Heart right ventricle (tissue), 16 donors: ENCODE data around the gene CAMSAP1. TPM values are rescaled to one million over a fixed set of nuclear protein-coding genes. Genes with fewer than 3 reads are reported as not detected.

Experiments used
- ATAC-seq, 8 donors: fragments of 200-7000 bp; cut with Tn5 transposase; one replicate each; pipeline ENCODE4 v1.9.1; 2020; ENCODE audit warnings: mild to moderate bottlenecking in 8 of 8, moderate library complexity in 8 of 8, moderate number of reproducible peaks in 1 of 8
- DNase-seq, 2 donors: peaks; one replicate each; pipeline ENCODE4 v3.0.0-alpha.2; 2020
- H3K27ac ChIP-seq, 10 donors: fragments of 200-600 bp; sonication (generic) in 2 of 10; one replicate each; pipeline versions ENCODE4 v1.5.0 to v1.8.0; 2020 to 2022; ENCODE audit warnings: mild to moderate bottlenecking in 3 of 10
- H3K27me3 ChIP-seq, 7 donors: fragments of 200-600 bp; one replicate each; pipeline ENCODE4 v1.8.0; 2021 to 2022; ENCODE audit warnings: mild to moderate bottlenecking in 2 of 7
- H3K36me3 ChIP-seq, 9 donors: fragments of 200-600 bp; sonication (generic) in 1 of 9; one replicate each; pipeline versions ENCODE4 v1.5.0 to v1.8.0; 2020 to 2022; ENCODE audit warnings: mild to moderate bottlenecking in 2 of 9
- H3K4me1 ChIP-seq, 9 donors: fragments of 200-600 bp; sonication (generic) in 1 of 9; one replicate each; pipeline versions ENCODE4 v1.5.0 to v1.8.0; 2020 to 2022; ENCODE audit warnings: mild to moderate bottlenecking in 4 of 9
- H3K4me3 ChIP-seq, 10 donors: fragments of 200-600 bp; sonication (generic) in 2 of 10; one replicate each; pipeline versions ENCODE4 v1.5.0 to v1.8.0; 2020 to 2022; ENCODE audit warnings: mild to moderate bottlenecking in 7 of 10, moderate library complexity in 2 of 10
- H3K9me3 ChIP-seq, 11 donors: fragments of 200-600 bp in 10 of 11; sonication (generic) in 2 of 11; one replicate each; pipeline versions ENCODE4 v1.5.0 to v1.8.0; 2013 to 2022; ENCODE audit warnings: mild to moderate bottlenecking in 2 of 11, control low read depth in 1 of 11, moderate library complexity in 1 of 11
- WGBS, 2 donors: extraction: QIAGEN DNeasy Blood & Tissue Kit; methylation state at CpG; one replicate each; pipeline ENCODE4 v1.1.7; 2013; ENCODE audit warnings: inconsistent platforms in 1 of 2; 5-methylcytosine and 5-hydroxymethylcytosine counted together
- intact Hi-C, 10 donors: fragments of 100-400 bp; cut with DNase I; formaldehyde crosslinking; loops; one replicate each; pipeline versions ENCODE4 v1.11.1 to v1.14.2; 2022
- polyA plus RNA-seq, 2 donors: library from polyadenylated mRNA; stranded (reverse); fragments of 200-250 nt; gene quantifications; one replicate each; pipeline ENCODE4 v1.2.3, GENCODE V29; 2013
- total RNA-seq, 10 donors: library from RNA; stranded (reverse); fragmentation: NEBNext Ultra II Directional in 3 of 10; extraction: Animal tissue kit (Norgen Biotek cat#: 25700) in 3 of 10; gene quantifications; one replicate each; pipeline versions ENCODE4 v1.2.1 to v1.2.4, GENCODE V29; 2021 to 2023
- TF ChIP-seq, protein P1 (sequence below), 9 donors: fragments of 200-600 bp; sonication (generic) in 2 of 9; IDR thresholded peaks; one replicate each; pipeline versions ENCODE4 v1.5.0 to v1.8.0; 2021 to 2022; ENCODE audit warnings: antibody characterized with exemption in 9 of 9, mild to moderate bottlenecking in 5 of 9, moderate library complexity in 1 of 9
- donor health status: Arrhythmogenic right ventricular cardiomyopathy.
- donor health status: ischemic (EF 13 %, LVEDD 7.1; RV severe dilation, severe dysfunction).
- donor health status: healthy with polysubstance abuse.
- donor health status: DM: no; HTN: yes; CAD: no.
- donor health status: DM: no; HTN: no; CAD: no.
- donor health status: ischemic (EF 25% LVEDD 6.9; RV normal size, moderate dysfunction).
- donor health status: ischemic (EF 25% LVEDD 5.7; RV mildly dilated, moderate dysfunction).
- donor health status: healthy.
- donor health status: DM: yes; HTN: yes; CAD: no.
- donor health status: Ischemic cardiomyopathy.
- donor health status: ischemic (EF 35%, LVEDD 5.7; RV mildly dilated, moderate dysfunction).
- donor health status: nonischemic (EF 11% LVEDD 7.7; RV severe dilation, severe dysfunction).
- donor health status: DM: yes; HTN: yes; CAD: no.
- donor health status: PGD.
- donor health status: ischemic (EF 29% LVEDD 5.4; RV normal size, mild dysfunction).
- donor health status: nonischemic (EF 23%, LVEDD 6.1; RV moderate dilation, normal function).

Gene CAMSAP1
- total and polyA plus RNA-seq, 12 donors: 6.7 to 25.0 (median 19.4) TPM

DNA sequence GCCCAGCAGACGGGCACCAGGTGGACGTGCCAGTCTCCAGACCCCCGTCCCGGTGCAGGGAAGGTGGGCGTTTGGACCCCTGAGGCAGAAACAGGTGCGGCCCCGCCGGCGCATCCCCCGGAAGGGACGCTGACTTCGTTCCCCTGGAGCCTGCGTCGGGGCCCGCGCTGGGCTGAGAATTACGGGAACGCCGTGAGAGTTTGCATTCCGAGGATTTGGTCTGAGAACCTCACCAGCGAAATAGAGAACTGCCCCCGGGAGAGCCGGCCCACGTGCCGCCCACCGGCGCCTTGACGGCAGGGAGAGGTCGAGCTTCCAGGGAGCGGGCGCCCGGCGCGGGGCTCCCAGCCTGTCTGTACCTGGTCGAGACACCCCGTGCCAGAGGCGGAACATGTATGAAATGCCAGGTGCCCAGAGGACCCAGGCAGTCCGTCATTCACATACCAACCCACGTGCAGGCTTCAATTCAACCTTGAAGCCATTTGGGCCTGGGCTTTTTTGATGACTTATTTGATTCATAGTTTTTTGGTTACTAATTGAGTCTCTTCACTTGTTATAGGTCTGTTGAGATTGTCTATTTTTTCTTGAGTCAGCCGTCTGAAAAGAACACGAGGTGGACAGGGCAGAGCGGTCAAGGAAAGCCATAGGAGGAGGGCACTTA is 877 bp upstream of the CAMSAP1 start:
- Histone ChIP-seq H3K4me3 (peak overlapping the region; percentile 68 to 89 (median 86)), H3K27me3 (no peaks in the 10 kb centered on the region), H3K9me3 (peaks cover 0 to 16% (median 0%) of the 10 kb centered on the region in 11 donors), H3K4me1 (peaks cover 4 to 51% (median 43%) of the 10 kb centered on the region in 9 donors), H3K36me3 (peaks cover 0 to 34% (median 8%) of the 10 kb centered on the region in 9 donors), H3K27ac (peak overlapping the region; percentile 74 to 94 (median 92))
- TF ChIP-seq, protein P1, sequence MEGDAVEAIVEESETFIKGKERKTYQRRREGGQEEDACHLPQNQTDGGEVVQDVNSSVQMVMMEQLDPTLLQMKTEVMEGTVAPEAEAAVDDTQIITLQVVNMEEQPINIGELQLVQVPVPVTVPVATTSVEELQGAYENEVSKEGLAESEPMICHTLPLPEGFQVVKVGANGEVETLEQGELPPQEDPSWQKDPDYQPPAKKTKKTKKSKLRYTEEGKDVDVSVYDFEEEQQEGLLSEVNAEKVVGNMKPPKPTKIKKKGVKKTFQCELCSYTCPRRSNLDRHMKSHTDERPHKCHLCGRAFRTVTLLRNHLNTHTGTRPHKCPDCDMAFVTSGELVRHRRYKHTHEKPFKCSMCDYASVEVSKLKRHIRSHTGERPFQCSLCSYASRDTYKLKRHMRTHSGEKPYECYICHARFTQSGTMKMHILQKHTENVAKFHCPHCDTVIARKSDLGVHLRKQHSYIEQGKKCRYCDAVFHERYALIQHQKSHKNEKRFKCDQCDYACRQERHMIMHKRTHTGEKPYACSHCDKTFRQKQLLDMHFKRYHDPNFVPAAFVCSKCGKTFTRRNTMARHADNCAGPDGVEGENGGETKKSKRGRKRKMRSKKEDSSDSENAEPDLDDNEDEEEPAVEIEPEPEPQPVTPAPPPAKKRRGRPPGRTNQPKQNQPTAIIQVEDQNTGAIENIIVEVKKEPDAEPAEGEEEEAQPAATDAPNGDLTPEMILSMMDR (IDR thresholded peaks at IDR 0.05): peak in 1 of 9 donors; percentile 5
- no peak for DNase-seq
- WGBS, 2 donors: 15 to 20% methylated on average over 42 of the region's 42 CpGs
- intact Hi-C loops: loop anchor here in 6 of 10 donors (5.0 kb wide), 6 partner anchors 34 to 209 kb away; partner anchors contain the start of genes KCNT1 (in 1 of the 6) and TMEM250 (in 1 of the 6)
- peak in 3 of 8 donors; percentile 1 to 12 (median 6) for ATAC-seq

DNA sequence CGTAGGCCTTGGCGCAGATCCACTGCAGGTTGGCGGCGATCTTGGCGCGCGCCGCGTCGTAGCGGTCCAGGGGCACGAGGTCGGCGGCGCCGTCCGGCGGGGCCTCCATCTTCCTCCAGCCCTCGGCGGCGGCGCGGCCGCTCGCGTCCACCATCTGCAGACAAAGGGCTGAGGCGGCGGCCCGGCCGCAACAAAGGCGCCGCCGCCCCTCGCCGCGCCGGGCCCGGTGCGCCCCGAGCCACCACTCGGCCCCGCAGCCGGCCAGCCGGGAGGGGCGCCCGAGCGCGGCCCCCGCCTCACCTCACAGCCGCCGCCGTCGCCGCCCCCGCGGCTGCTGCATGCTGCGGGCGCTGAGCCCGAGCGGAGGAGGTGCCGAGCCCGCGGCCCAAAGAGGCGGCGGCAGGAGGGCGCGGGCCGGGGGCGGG is 328 bp downstream of the CAMSAP1 start:
- H3K36me3 ChIP-seq: peaks cover 0 to 22% (median 0%) of the 10 kb centered on the region in 9 donors
- ATAC-seq: no peak
- peak overlapping the region in 7 of 10 donors; percentile 26 to 83 (median 56) for H3K27ac ChIP-seq
- H3K4me1 ChIP-seq: peaks cover 4 to 63% (median 55%) of the 10 kb centered on the region in 9 donors
- intact Hi-C loops: loop anchor here in 6 of 10 donors (2.0 to 5.0 kb wide), 7 partner anchors 35 to 210 kb away; partner anchors contain the start of genes UBAC1 (in 2 of the 6), KCNT1 (in 1 of the 6) and TMEM250 (in 1 of the 6)
- DNase-seq: no peak
- TF ChIP-seq, protein P1 (IDR thresholded peaks at IDR 0.05): no peak
- H3K4me3 ChIP-seq: peak overlapping the region; percentile 49 to 78 (median 65)
- H3K27me3 ChIP-seq: no peaks in the 10 kb centered on the region
- H3K9me3 ChIP-seq: peaks cover 0 to 7% (median 0%) of the 10 kb centered on the region in 11 donors
- 1% methylated on average over 20 to 69 of the region's 69 CpGs for WGBS, 2 donors

DNA sequence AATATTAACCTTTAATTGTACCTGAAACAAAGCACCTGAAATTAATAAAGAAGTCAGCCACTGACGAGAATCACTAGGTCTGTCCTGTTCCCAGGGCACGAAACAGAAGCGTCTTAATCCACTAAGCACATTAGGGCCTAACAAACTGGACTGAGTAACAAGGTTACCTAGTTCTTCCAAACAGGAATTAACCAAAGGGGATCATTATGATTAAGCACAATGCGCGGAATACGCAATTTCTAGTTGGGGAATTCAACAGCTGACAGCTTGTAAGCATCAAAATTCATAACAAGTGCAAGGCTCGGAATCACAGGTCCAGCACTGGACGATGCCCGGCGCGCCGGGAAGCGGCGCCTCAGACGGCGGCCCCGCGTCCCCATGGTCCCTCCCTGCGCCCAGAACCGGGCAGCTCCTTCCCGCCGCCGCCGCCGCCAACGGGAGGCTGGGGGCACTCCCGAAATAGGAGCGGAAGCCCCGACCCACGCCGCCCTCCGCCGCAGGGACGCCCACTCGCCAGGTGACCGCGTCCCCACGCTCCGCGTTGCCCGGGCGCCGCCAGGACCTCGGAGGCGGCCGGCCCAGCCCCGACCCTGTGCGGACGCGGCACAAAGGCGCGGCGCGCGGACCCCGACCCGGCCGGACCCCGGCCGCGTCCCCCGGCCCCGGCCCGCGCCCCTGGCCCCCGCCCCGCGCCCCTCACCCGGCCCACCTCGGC is 898 bp downstream of the CAMSAP1 start:
- Histone ChIP-seq H3K27me3 (no peaks in the 10 kb centered on the region), H3K4me3 (peak overlapping the region; percentile 49 to 78 (median 65)), H3K27ac (peak overlapping the region; percentile 39 to 83 (median 69)), H3K36me3 (peaks cover 0 to 16% (median 0%) of the 10 kb centered on the region in 9 donors), H3K9me3 (peaks cover 0 to 1% (median 0%) of the 10 kb centered on the region in 11 donors), H3K4me1 (peaks cover 4 to 67% (median 57%) of the 10 kb centered on the region in 9 donors)
- TF ChIP-seq, protein P1 (IDR thresholded peaks at IDR 0.05): no peak
- intact Hi-C loops: loop anchor here in 6 of 10 donors (2.0 to 5.0 kb wide), 7 partner anchors 36 to 211 kb away; partner anchors contain the start of genes UBAC1 (in 2 of the 6), KCNT1 (in 1 of the 6) and TMEM250 (in 1 of the 6)
- WGBS, 2 donors: 0 to 1% methylated on average over 62 to 70 of the region's 70 CpGs
- ATAC-seq (no peak), DNase-seq (no peak)
